Mucosa of descending colon (tissue), 3 donors: ENCODE data around the gene ANO3. TPM values are rescaled to one million over a fixed set of nuclear protein-coding genes. Genes with fewer than 3 reads are reported as not detected.

Experiments
- ATAC-seq: fragments of 200-7000 bp; cut with Tn5 transposase; one replicate; pipeline ENCODE4 v1.9.1; 2020; ENCODE audit warnings: mild to moderate bottlenecking, moderate library complexity
- DNase-seq, 3 donors: peaks; one replicate each; pipeline ENCODE4 v3.0.0-alpha.2; 2020
- H3K36me3 ChIP-seq: fragments of 200-600 bp; one replicate; pipeline ENCODE4 v1.8.0; 2021; ENCODE audit warnings: low read depth, mild to moderate bottlenecking
- H3K4me1 ChIP-seq: fragments of 200-600 bp; one replicate; pipeline ENCODE4 v1.8.0; 2021; ENCODE audit warnings: low read depth, mild to moderate bottlenecking
- H3K4me3 ChIP-seq: fragments of 200-600 bp; one replicate; pipeline ENCODE4 v1.8.0; 2021; ENCODE audit warnings: mild to moderate bottlenecking
- H3K9me3 ChIP-seq: fragments of 200-600 bp; one replicate; pipeline ENCODE4 v1.8.0; 2021; ENCODE audit warnings: mild to moderate bottlenecking
- intact Hi-C, 2 donors: fragments of 100-400 bp; cut with DNase I in 1 of 2; cut with micrococcal nuclease in 1 of 2; formaldehyde crosslinking; loops; one replicate each; pipeline versions ENCODE4 v1.11.0 to v1.11.1; 2022; cut with DNase I, micrococcal nuclease
- total RNA-seq, 3 donors: library from RNA; stranded (reverse); fragmentation: NEBNext Ultra II Directional in 2 of 3; extraction: Animal tissue kit (Norgen Biotek cat#: 25700) in 2 of 3; gene quantifications; one replicate each; pipeline versions ENCODE4 v1.2.1 to v1.2.4, GENCODE V29; 2021 to 2023
- TF ChIP-seq, protein P1 (sequence below): fragments of 200-600 bp; IDR thresholded peaks from one replicate; pipeline ENCODE4 v1.8.0; 2022; ENCODE audit warnings: antibody characterized with exemption, mild to moderate bottlenecking
- donor health status: DM: no; HTN: no; CAD: no; lungs with moderate emphysema.
- donor health status: DM: no; HTN: no; CAD: no.
- donor health status: DM: no; HTN: yes; CAD: no.

Gene ANO3
- total RNA-seq, 3 donors from 2014 or later, result 0.31 to 1.3 (median 0.35) TPM

DNA sequence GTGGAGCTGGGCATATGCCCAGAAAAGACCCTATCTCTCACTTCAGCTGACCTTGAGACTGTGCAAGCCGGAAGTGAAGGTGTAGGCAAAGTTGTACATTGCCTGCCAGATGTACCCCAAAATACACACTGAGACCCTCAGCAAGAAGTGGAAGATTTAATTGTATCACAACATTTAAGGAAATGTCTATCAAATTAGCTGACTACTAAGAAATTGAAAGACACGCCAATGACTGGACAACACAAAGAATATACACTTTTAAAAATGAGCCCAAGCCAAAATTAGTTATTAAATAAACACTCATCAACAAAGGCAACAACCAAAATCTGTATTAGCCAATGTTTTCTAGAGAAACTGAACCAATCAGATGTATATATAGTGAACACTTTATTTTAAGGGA is 7.7 kb upstream of the ANO3 start:
- TF ChIP-seq, protein P1, sequence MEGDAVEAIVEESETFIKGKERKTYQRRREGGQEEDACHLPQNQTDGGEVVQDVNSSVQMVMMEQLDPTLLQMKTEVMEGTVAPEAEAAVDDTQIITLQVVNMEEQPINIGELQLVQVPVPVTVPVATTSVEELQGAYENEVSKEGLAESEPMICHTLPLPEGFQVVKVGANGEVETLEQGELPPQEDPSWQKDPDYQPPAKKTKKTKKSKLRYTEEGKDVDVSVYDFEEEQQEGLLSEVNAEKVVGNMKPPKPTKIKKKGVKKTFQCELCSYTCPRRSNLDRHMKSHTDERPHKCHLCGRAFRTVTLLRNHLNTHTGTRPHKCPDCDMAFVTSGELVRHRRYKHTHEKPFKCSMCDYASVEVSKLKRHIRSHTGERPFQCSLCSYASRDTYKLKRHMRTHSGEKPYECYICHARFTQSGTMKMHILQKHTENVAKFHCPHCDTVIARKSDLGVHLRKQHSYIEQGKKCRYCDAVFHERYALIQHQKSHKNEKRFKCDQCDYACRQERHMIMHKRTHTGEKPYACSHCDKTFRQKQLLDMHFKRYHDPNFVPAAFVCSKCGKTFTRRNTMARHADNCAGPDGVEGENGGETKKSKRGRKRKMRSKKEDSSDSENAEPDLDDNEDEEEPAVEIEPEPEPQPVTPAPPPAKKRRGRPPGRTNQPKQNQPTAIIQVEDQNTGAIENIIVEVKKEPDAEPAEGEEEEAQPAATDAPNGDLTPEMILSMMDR, result no peak

DNA sequence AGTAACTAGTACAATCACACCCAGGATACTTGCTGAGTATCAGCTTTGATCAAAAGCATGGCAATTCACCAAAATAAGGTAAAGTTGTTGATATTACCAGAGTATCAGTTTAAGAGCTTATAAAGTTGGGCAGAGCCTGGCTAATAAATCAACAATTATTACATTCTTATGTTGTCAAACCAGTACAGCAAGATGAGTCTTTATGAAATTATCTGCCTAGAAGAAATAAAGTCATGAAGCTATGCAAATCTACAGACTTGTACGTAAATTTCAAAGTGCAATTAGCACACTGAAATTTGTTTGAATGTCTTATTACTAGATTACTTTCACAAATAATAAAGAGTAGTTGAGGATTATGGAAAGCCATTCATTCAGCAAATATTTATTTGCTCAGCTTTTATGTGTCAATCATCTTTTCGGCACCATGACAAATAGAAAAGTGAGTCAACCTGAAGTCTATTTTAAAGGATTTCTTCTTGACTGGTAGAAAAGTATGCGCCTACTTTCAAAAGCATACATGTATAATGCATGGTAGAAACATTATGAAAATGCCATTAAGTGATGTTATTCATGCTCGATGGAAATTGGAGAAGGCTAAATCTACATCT is 5.0 kb upstream of the ANO3 start:
- H3K36me3 ChIP-seq, result no peaks in the 10 kb centered on the region
- TF ChIP-seq, protein P1, result no peak
- ATAC-seq, result no peak
- no peaks in the 10 kb centered on the region for H3K9me3 ChIP-seq
- H3K4me1 ChIP-seq, result no peaks in the 10 kb centered on the region
- intact Hi-C loops, result no loop called here
- DNase-seq, result no peak
- H3K4me3 ChIP-seq, result no peak overlapping the region

More for the DNA sequence above, 7.7 kb upstream of the ANO3 start:
- no peak for ATAC-seq
- H3K36me3 ChIP-seq, result no peaks in the 10 kb centered on the region
- H3K9me3 ChIP-seq, result no peaks in the 10 kb centered on the region
- H3K4me1 ChIP-seq, result no peaks in the 10 kb centered on the region
- intact Hi-C loops, result no loop called here
- DNase-seq, result no peak
- H3K4me3 ChIP-seq, result no peak overlapping the region

DNA sequence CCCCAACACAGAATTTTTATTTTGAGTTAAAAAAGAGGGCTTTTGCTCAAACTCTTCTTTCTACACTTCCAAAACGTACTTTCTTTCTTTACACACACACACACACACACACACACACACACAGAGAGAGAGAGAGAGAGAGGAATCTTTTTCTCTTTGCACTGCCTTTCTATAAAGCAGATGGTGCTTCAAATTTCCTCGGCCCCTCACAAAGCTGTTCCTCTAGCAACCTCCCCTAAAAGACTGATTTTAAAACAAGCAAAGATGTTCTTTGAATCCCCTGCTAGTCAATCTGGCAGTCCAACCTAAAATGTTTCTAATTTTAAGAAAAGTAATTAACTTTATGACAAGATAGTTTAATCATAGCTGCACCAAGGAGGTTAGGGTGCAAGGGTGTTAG is 2.7 kb upstream of the ANO3 start:
- DNase-seq (no peak), ATAC-seq (no peak)
- intact Hi-C loops, result no loop called here
- Histone ChIP-seq H3K4me1 (no peaks in the 10 kb centered on the region), H3K4me3 (no peak overlapping the region), H3K9me3 (no peaks in the 10 kb centered on the region), H3K36me3 (no peaks in the 10 kb centered on the region)
- TF ChIP-seq, protein P1, result no peak

DNA sequence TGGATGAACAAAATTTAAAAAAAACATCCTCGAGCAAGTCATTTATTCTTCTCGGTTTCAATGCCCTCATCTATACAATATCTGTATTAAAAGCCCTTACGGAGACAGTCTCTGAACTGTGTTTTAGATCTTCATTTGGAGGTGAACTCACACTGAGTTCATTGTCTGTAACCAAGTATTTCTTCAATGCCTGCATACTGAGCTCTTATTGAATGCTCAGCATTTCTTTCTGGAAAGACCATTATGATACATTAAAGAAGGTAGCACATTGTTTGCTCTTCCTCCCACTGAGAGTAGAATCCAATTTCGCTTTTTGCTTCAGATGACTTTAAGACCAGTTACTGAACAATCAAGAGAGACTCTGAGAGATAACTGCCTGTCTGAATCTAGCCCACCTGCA is 1.7 kb upstream of the ANO3 start:
- TF ChIP-seq, protein P1, result no peak
- no peak overlapping the region for H3K4me3 ChIP-seq
- H3K4me1 ChIP-seq, result no peaks in the 10 kb centered on the region
- intact Hi-C loops, result no loop called here
- ATAC-seq, result no peak
- no peaks in the 10 kb centered on the region for H3K36me3 ChIP-seq
- DNase-seq, result no peak
- H3K9me3 ChIP-seq, result no peaks in the 10 kb centered on the region

DNA sequence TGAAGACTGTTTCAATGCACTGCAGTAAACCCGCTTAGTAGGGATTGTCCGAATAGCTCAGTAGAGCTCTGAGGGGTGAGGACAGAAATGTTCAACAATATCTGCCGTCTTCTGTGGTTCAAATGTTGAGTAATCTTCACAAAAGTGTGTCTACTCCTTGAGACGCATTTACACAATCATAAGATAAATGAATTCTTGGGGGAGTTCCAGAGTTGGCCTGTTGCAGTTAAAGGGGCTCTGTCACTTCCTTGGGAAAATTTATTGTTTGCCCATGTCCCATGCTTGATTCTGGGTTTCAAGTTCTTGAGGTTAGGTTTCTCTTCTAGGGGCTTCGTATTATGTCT is 614 bp downstream of the ANO3 start:
- DNase-seq (no peak), ATAC-seq (no peak)
- H3K4me1 ChIP-seq, result no peaks in the 10 kb centered on the region
- TF ChIP-seq, protein P1, result no peak
- intact Hi-C loops, result no loop called here
- H3K4me3 ChIP-seq, result no peak overlapping the region
- no peaks in the 10 kb centered on the region for H3K36me3 ChIP-seq
- H3K9me3 ChIP-seq, result no peaks in the 10 kb centered on the region

DNA sequence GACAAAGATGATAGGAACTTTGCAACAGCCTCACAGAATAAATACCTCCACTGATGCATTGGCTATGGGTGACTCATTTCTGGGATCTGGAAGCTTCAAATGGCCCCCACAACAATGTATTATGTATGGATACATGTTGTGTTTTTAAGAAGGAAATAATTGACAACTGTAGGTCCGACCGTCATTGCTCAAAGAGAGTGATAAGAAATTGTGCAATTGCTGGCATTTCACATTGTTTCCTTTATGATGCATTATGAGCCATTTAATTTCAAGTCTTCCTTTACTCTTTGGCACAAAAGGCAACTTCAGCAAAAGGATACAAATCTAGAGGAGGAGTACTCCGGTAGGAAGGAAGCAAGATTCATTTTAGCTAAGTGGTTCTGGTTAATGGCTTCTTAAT is 2.0 kb downstream of the ANO3 start:
- no peaks in the 10 kb centered on the region for H3K36me3 ChIP-seq
- no peaks in the 10 kb centered on the region for H3K9me3 ChIP-seq
- H3K4me3 ChIP-seq, result no peak overlapping the region
- no peaks in the 10 kb centered on the region for H3K4me1 ChIP-seq
- intact Hi-C loops, result no loop called here
- TF ChIP-seq, protein P1, result no peak
- ATAC-seq, result no peak
- DNase-seq, result no peak
